ENCODE results near the gene CACNA2D3. TPM values are rescaled to one million over a fixed set of nuclear protein-coding genes. Genes with fewer than 3 reads are reported as not detected.

CACNA2D3 gene
- polyA plus RNA-seq, 1 donor from 2014 or later: 26.2 TPM

- Histone ChIP-seq H2AFZ (ENCODE audit: low read depth, low read length) (no peak overlapping the region), H4K20me1 (ENCODE audit: insufficient read depth) (no peaks in the 10 kb centered on the region), H3K27me3 (ENCODE audit: insufficient read depth, low read depth, low read length) (no peaks in the 10 kb centered on the region), H3K4me3 (ENCODE audit: low read length) (no peak overlapping the region), H3K9me2 (ENCODE audit: insufficient read depth, low read length) (no peaks in the 10 kb centered on the region), H3K9ac (ENCODE audit: low read length) (no peak overlapping the region), H3K9me3 (ENCODE audit: low read length) (no peaks in the 10 kb centered on the region), H3K27ac (ENCODE audit: low read length) (no peak overlapping the region), H3F3A (ENCODE audit: insufficient read depth, low read length, poor library complexity, severe bottlenecking) (no peaks in the 10 kb centered on the region), H3K4me2 (ENCODE audit: low read length) (no peak overlapping the region), H3K36me3 (ENCODE audit: insufficient read depth, low read length) (no peaks in the 10 kb centered on the region), H3K79me2 (replicated peaks; ENCODE audit: insufficient read depth, low read length) (no peaks in the 10 kb centered on the region)
- TF ChIP-seq TAF1 (IDR thresholded peaks at IDR 0.05; ENCODE audit: low read depth) (no peak), MXI1 (conservative IDR thresholded peaks at IDR 0.05; ENCODE audit: poor library complexity, severe bottlenecking) (no peak), EP300 (conservative IDR thresholded peaks at IDR 0.05; ENCODE audit: poor library complexity, severe bottlenecking) (no peak), EZH2 (IDR thresholded peaks at IDR 0.05; ENCODE audit: borderline replicate concordance, insufficient read depth, low read length, poor library complexity, severe bottlenecking) (no peak), SMC3 (conservative IDR thresholded peaks at IDR 0.05; ENCODE audit: poor library complexity) (no peak), REST (IDR thresholded peaks at IDR 0.05; ENCODE audit: borderline replicate concordance) (no peak), RAD21 (conservative IDR thresholded peaks at IDR 0.05) (no peak), CTCF (IDR thresholded peaks at IDR 0.05; ENCODE audit: poor library complexity, severe bottlenecking) (no peak), POLR2AphosphoS5 (IDR thresholded peaks at IDR 0.05) (no peak)
These were observed 425.5 kb downstream of the CACNA2D3 start for GRCh38 chr3:54547846-54548245.

- H3K27me3 ChIP-seq (ENCODE audit: insufficient read depth, low read depth, low read length): no peaks in the 10 kb centered on the region
- H3K9me2 ChIP-seq (ENCODE audit: insufficient read depth, low read length): no peaks in the 10 kb centered on the region
- H3K9ac ChIP-seq (ENCODE audit: low read length): no peak overlapping the region
- no peak overlapping the region for H3K27ac ChIP-seq (ENCODE audit: low read length)
- TF ChIP-seq SMC3 (conservative IDR thresholded peaks at IDR 0.05; ENCODE audit: poor library complexity) (no peak), RAD21 (conservative IDR thresholded peaks at IDR 0.05) (no peak), EP300 (conservative IDR thresholded peaks at IDR 0.05; ENCODE audit: poor library complexity, severe bottlenecking) (no peak), REST (IDR thresholded peaks at IDR 0.05; ENCODE audit: borderline replicate concordance) (no peak), TAF1 (IDR thresholded peaks at IDR 0.05; ENCODE audit: low read depth) (no peak), POLR2AphosphoS5 (IDR thresholded peaks at IDR 0.05) (no peak), MXI1 (conservative IDR thresholded peaks at IDR 0.05; ENCODE audit: poor library complexity, severe bottlenecking) (no peak), EZH2 (IDR thresholded peaks at IDR 0.05; ENCODE audit: borderline replicate concordance, insufficient read depth, low read length, poor library complexity, severe bottlenecking) (no peak), CTCF (IDR thresholded peaks at IDR 0.05; ENCODE audit: poor library complexity, severe bottlenecking) (no peak)
- no peak overlapping the region for H2AFZ ChIP-seq (ENCODE audit: low read depth, low read length)
- no peaks in the 10 kb centered on the region for H3K79me2 ChIP-seq (replicated peaks; ENCODE audit: insufficient read depth, low read length)
- H3K9me3 ChIP-seq (ENCODE audit: low read length): no peaks in the 10 kb centered on the region
- H3K4me3 ChIP-seq (ENCODE audit: low read length): no peak overlapping the region
- H3K4me2 ChIP-seq (ENCODE audit: low read length): no peak overlapping the region
- H3F3A ChIP-seq (ENCODE audit: insufficient read depth, low read length, poor library complexity, severe bottlenecking): no peaks in the 10 kb centered on the region
- no peaks in the 10 kb centered on the region for H4K20me1 ChIP-seq (ENCODE audit: insufficient read depth)
- H3K36me3 ChIP-seq (ENCODE audit: insufficient read depth, low read length): no peaks in the 10 kb centered on the region
These were observed 427.4 kb downstream of the CACNA2D3 start for GRCh38 chr3:54549607-54550220.

Data from neural cell (in vitro differentiated cells).